GM12873 (cell line): ENCODE measurements around the gene PDHA2.

Experiments used
- CTCF ChIP-seq: IDR thresholded peaks from 2 replicates; pipeline ENCODE4 v1.5.1; 2012; ENCODE audit warnings: low read depth, mild to moderate bottlenecking, moderate library complexity, low read length, control low read depth; ENCODE audit not compliant: insufficient read depth; ENCODE audit errors: missing control alignments

PDHA2 gene

GRCh38 chr4:95839891-95840290, at the start of gene PDHA2:
TSS of gene PDHA2 (plus strand) at chr4:95840093. CDS start at chr4:95840151, 58 bp downstream.
- no peak for TF ChIP-seq CTCF

DNA sequence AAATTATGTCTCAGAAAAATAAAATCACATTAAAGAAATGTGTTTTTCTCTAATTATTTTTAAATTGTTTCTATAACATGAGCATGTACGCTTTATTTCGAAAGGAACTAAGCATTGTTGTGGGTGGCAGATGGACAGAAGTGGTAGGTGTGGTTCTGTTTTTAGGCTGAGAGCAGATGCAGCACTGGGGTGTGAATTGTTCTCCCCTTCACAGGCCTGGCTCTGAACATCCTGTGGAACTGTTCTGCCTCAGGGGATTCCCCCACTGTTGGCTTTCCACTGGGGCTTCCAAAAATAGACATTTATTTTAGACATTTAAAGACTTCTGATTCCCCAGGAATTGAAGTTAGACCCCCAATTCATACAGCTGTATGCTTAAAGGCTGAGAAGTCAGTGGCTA, 41.9 kb upstream of the PDHA2 start:
- TF ChIP-seq CTCF, result no peak

DNA sequence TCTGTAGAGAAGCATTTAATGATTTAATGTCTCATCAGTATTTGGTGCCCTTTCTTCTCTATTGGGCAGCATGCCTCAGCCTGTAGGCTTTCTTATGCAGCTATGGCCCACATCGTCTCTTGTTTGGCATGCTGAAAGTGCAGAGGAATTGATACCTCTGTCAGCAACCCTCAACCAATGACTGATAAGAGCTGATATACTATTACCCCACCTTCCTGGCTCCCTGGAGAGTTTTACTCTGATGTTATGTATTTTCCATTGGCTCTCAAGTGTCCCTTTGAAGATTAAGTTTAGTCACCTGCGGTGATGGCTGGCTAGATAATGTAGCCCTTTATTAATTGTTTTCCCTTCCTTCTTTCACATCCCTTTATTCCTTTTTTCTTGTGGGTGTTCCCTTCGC, 41.2 kb upstream of the PDHA2 start:
- TF ChIP-seq CTCF, result no peak

- no peak for TF ChIP-seq CTCF
These were observed 18.0 kb upstream of the PDHA2 start for GRCh38 chr4:95821867-95822266.

DNA sequence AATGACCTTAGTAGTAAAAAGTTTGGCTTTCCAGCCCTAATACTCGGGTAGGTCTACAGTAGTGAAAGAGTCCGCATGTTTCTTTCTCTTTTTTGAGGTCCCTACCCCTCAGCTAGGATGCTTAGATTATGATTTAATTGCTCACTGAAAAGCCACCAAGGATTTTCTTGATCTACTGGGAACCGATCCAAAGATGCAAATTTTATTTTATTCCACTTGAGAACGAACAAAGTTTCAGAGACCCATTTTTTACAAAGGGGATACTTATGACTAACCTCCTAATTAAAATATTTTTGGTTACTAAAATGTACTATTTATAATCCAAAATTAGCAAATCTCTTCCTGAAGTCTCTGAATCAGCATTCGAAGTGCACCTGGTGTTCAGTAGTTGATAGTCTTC, 14.3 kb upstream of the PDHA2 start:
- no peak for TF ChIP-seq CTCF

- TF ChIP-seq CTCF, result no peak
These were observed 9.2 kb upstream of the PDHA2 start for GRCh38 chr4:95830651-95831050.

- no peak for TF ChIP-seq CTCF
These were observed 8.7 kb upstream of the PDHA2 start for GRCh38 chr4:95831166-95831565.

DNA sequence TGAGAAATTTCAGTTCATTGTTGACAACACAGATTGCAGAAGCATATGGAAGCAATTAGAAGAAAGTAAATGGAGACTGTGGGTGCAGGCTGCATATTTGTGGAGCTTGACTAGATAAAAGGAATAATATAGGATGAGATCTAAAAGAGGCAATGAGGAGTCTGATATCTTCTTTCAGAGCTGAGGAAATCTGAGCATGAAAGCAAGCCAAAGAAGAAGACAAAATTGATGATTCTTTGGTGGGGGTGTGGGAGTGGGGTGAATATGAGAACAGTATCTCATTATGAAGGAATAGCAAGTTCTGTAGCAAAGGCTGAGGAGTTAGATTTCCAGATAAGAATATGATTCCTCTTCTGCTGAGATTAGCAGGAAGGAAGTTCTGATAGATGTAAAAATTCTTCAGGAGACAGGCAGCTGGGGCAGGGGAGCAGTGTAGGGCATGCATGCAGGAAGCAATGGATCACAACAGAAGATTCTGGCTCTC, 6.1 kb upstream of the PDHA2 start:
- no peak for TF ChIP-seq CTCF
